Liver (tissue), 9 donors: ENCODE results near the gene DSCAML1. TPM values are rescaled to one million over a fixed set of nuclear protein-coding genes. Genes with fewer than 3 reads are reported as not detected.

Experiments
- DNase-seq: peaks from one replicate; pipeline ENCODE4 v3.0.0-alpha.2; 2017; ENCODE audit warnings: low spot score
- H3K27ac ChIP-seq, 2 donors: one replicate each; pipeline ENCODE4 v1.7.0; 2013; ENCODE audit warnings: inconsistent platforms in 2 of 2, low read length in 2 of 2, control low read depth in 1 of 2, low read depth in 1 of 2, mild to moderate bottlenecking in 1 of 2
- H3K27me3 ChIP-seq, 4 donors: one replicate each; pipeline versions ENCODE4 v1.6.1 to v1.7.0; 2013; ENCODE audit warnings: low read length in 3 of 4, inconsistent platforms in 1 of 4, mild to moderate bottlenecking in 1 of 4, moderate library complexity in 1 of 4; ENCODE audit not compliant: control insufficient read depth in 4 of 4, insufficient read depth in 4 of 4
- H3K36me3 ChIP-seq, 4 donors: one replicate each; pipeline versions ENCODE4 v1.6.1 to v1.7.0; 2013; ENCODE audit warnings: low read length in 3 of 4, mild to moderate bottlenecking in 3 of 4, low read depth in 1 of 4, moderate library complexity in 1 of 4; ENCODE audit not compliant: control insufficient read depth in 4 of 4, insufficient read depth in 3 of 4
- H3K4me1 ChIP-seq, 4 donors: one replicate each; pipeline versions ENCODE4 v1.6.1 to v1.7.0; 2013; ENCODE audit warnings: low read length in 3 of 4, mild to moderate bottlenecking in 3 of 4, moderate library complexity in 1 of 4; ENCODE audit not compliant: control insufficient read depth in 4 of 4, insufficient read depth in 4 of 4
- H3K4me3 ChIP-seq, 3 donors: one replicate each; pipeline versions ENCODE4 v1.6.1 to v1.7.0; 2013; ENCODE audit warnings: low read length in 3 of 3, control low read depth in 1 of 3, low read depth in 1 of 3, mild to moderate bottlenecking in 1 of 3
- H3K9ac ChIP-seq, 2 donors: one replicate each; pipeline ENCODE4 v1.7.0; 2013; ENCODE audit warnings: low read length in 2 of 2, mild to moderate bottlenecking in 2 of 2, moderate library complexity in 2 of 2, control low read depth in 1 of 2, low read depth in 1 of 2
- H3K9me3 ChIP-seq, 4 donors: one replicate each; pipeline versions ENCODE4 v1.6.1 to v1.7.0; 2013; ENCODE audit warnings: low read length in 3 of 4; ENCODE audit not compliant: control insufficient read depth in 4 of 4
- EGR1 ChIP-seq, 2 donors: IDR thresholded peaks; 2 replicates each; pipeline ENCODE4 v1.6.1; 2016 to 2018; ENCODE audit warnings: antibody characterized with exemption in 2 of 2, low read depth in 2 of 2
- FOXA1 ChIP-seq: IDR thresholded peaks from 2 replicates; pipeline ENCODE4 v1.6.1; 2016; ENCODE audit warnings: antibody characterized with exemption
- FOXA2 ChIP-seq: IDR thresholded peaks from 2 replicates; pipeline ENCODE4 v1.6.1; 2016; ENCODE audit warnings: antibody characterized with exemption
- GABPA ChIP-seq, 2 donors: IDR thresholded peaks in 1 of 2; conservative IDR thresholded peaks in 1 of 2; 2 replicates each; pipeline ENCODE4 v1.6.1; 2016; ENCODE audit warnings: antibody characterized with exemption in 2 of 2, mild to moderate bottlenecking in 1 of 2, moderate library complexity in 1 of 2
- HNF4A ChIP-seq, 2 donors: conservative IDR thresholded peaks; 2 replicates each; pipeline ENCODE4 v1.6.1; 2016; ENCODE audit warnings: antibody characterized with exemption in 2 of 2, mild to moderate bottlenecking in 2 of 2
- HNF4G ChIP-seq: IDR thresholded peaks from 2 replicates; pipeline ENCODE4 v1.6.1; 2016; ENCODE audit warnings: antibody characterized with exemption
- JUND ChIP-seq, 2 donors: IDR thresholded peaks; 2 replicates each; pipeline ENCODE4 v1.6.1; 2016; ENCODE audit warnings: antibody characterized with exemption in 2 of 2
- NR2F2 ChIP-seq: IDR thresholded peaks from 2 replicates; pipeline ENCODE4 v1.6.1; 2016; ENCODE audit warnings: antibody characterized with exemption
- RXRA ChIP-seq, 2 donors: IDR thresholded peaks; 2 replicates each; pipeline ENCODE4 v1.6.1; 2017 to 2018; ENCODE audit warnings: antibody characterized with exemption in 2 of 2, mild to moderate bottlenecking in 1 of 2
- SP1 ChIP-seq: IDR thresholded peaks from 2 replicates; pipeline ENCODE4 v1.6.1; 2018; ENCODE audit warnings: antibody characterized with exemption, mild to moderate bottlenecking
- YY1 ChIP-seq: IDR thresholded peaks from 2 replicates; pipeline ENCODE4 v1.6.1; 2016; ENCODE audit warnings: antibody characterized with exemption, mild to moderate bottlenecking
- WGBS: extraction: QIAGEN DNeasy Blood & Tissue Kit; methylation state at CpG from one replicate; pipeline ENCODE4 v1.1.7; 2013; 5-methylcytosine and 5-hydroxymethylcytosine counted together
- polyA plus RNA-seq, 2 donors: library from polyadenylated mRNA; stranded (reverse) in 1 of 2; unstranded in 1 of 2; fragments of 200-250 nt in 1 of 2; fragments of >200 nt in 1 of 2; fragmentation: Nextera tagmentation in 1 of 2; extraction: Ambion mirVana in 1 of 2; gene quantifications; one replicate each; pipeline versions ENCODE4 v1.2.1 to v1.2.3, GENCODE V29; 2013 to 2015
- total RNA-seq, 2 donors: library from RNA; depleted of rRNA; stranded (reverse); fragments of >200 nt; gene quantifications; one replicate each; pipeline ENCODE4 v1.2.3, GENCODE V29; 2014
- TF ChIP-seq, protein P1 (sequence below): IDR thresholded peaks from 2 replicates; pipeline ENCODE4 v1.6.1; 2016; ENCODE audit warnings: antibody characterized with exemption
- TF ChIP-seq, protein P2 (sequence below): IDR thresholded peaks from 2 replicates; pipeline ENCODE4 v1.6.1; 2016; ENCODE audit warnings: antibody characterized with exemption
- TF ChIP-seq, protein P3 (sequence below): IDR thresholded peaks from 2 replicates; pipeline ENCODE4 v1.6.1; 2016; ENCODE audit warnings: antibody characterized with exemption, mild to moderate bottlenecking
- donor health status: healthy.
- donor health status: healthy.
- donor health status: healthy.
- donor health status: healthy.
- donor health status: healthy.

The DSCAML1 gene
- total and polyA plus RNA-seq, 4 donors: 0.07 to 0.42 (median 0.20) TPM

DNA sequence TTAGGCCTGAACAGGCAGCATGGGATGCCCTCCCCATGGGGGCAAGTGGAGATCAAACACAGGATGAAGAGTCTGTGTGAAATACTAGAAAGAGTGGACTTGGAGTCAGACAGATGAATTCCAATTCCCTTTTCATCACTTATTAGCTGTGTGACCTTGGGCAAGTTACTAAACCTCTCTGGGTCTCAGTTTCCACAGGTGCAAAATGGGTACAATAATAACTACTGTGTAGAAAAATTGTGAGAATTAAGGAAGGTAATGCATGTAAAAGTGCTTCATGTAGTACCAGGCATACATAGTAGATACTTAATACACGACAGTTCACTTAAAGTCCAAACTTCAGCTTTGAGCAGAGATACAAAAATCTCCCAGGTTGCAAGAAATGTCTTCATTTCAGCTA is 176.4 kb downstream of the DSCAML1 start:
- no peaks in the 10 kb centered on the region for H3K36me3 ChIP-seq
- 87% methylated on average over 1 of the region's 1 CpG for WGBS
- H3K27me3 ChIP-seq: no peaks in the 10 kb centered on the region
- H3K27ac ChIP-seq: no peak overlapping the region
- H3K4me1 ChIP-seq: no peaks in the 10 kb centered on the region
- no peak for DNase-seq
- no peak overlapping the region for H3K4me3 ChIP-seq
- peaks cover 0 to 9% (median 1%) of the 10 kb centered on the region in 4 donors for H3K9me3 ChIP-seq
- TF ChIP-seq RXRA (IDR thresholded peaks at IDR 0.05): no peak
- TF ChIP-seq YY1: no peak
- no peak for TF ChIP-seq HNF4G
- TF ChIP-seq FOXA1: no peak
- TF ChIP-seq, protein P1, sequence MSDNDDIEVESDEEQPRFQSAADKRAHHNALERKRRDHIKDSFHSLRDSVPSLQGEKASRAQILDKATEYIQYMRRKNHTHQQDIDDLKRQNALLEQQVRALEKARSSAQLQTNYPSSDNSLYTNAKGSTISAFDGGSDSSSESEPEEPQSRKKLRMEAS: no peak
- TF ChIP-seq GABPA (IDR thresholded peaks at IDR 0.05 in 1 of 2, conservative IDR thresholded peaks at IDR 0.05 in 1 of 2): no peak
- TF ChIP-seq NR2F2: no peak
- no peak overlapping the region for H3K9ac ChIP-seq

DNA sequence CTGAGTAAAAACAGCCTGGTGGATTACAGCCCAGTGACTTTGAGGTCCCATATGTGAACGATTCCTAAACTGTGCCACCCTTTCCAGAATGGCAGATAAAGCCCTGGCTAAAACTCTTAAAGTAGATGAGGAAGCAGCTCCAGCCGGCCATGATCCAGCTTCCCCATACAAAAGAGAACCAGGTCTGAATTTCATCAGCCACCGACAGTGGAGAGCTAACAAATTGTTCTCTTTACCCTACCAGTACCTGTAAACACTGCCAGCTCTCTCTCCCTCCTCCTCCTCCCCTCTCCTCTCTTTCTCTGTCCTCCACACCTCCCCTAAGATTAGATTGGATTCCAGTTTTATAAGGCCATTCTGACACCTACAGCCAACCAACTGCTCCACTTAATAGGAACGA is 176.9 kb downstream of the DSCAML1 start:
- Histone ChIP-seq H3K4me1 (no peaks in the 10 kb centered on the region), H3K4me3 (no peak overlapping the region), H3K9ac (no peak overlapping the region), H3K36me3 (no peaks in the 10 kb centered on the region), H3K27me3 (no peaks in the 10 kb centered on the region), H3K9me3 (peaks cover 0 to 9% (median 1%) of the 10 kb centered on the region in 4 donors), H3K27ac (no peak overlapping the region)
- no peak for DNase-seq
- 49% methylated on average over 4 of the region's 4 CpGs for WGBS
- TF ChIP-seq FOXA2 (no peak), SP1 (no peak), YY1 (no peak), RXRA (IDR thresholded peaks at IDR 0.05) (no peak), GABPA (IDR thresholded peaks at IDR 0.05 in 1 of 2, conservative IDR thresholded peaks at IDR 0.05 in 1 of 2) (no peak), NR2F2 (no peak), HNF4A (conservative IDR thresholded peaks at IDR 0.05) (no peak), JUND (IDR thresholded peaks at IDR 0.05) (no peak), EGR1 (IDR thresholded peaks at IDR 0.05; ENCODE audit: low read depth in 2 of 2) (no peak)
- TF ChIP-seq, protein P1: no peak
- TF ChIP-seq, protein P2, sequence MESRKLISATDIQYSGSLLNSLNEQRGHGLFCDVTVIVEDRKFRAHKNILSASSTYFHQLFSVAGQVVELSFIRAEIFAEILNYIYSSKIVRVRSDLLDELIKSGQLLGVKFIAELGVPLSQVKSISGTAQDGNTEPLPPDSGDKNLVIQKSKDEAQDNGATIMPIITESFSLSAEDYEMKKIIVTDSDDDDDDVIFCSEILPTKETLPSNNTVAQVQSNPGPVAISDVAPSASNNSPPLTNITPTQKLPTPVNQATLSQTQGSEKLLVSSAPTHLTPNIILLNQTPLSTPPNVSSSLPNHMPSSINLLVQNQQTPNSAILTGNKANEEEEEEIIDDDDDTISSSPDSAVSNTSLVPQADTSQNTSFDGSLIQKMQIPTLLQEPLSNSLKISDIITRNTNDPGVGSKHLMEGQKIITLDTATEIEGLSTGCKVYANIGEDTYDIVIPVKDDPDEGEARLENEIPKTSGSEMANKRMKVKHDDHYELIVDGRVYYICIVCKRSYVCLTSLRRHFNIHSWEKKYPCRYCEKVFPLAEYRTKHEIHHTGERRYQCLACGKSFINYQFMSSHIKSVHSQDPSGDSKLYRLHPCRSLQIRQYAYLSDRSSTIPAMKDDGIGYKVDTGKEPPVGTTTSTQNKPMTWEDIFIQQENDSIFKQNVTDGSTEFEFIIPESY: no peak

GRCh38 chr11:117619661-117620060 is 177.4 kb downstream of the DSCAML1 start:
- WGBS: 91% methylated on average over 4 of the region's 4 CpGs
- Histone ChIP-seq H3K4me1 (no peaks in the 10 kb centered on the region), H3K36me3 (no peaks in the 10 kb centered on the region), H3K27ac (no peak overlapping the region), H3K4me3 (no peak overlapping the region), H3K27me3 (no peaks in the 10 kb centered on the region), H3K9me3 (peaks cover 0 to 9% (median 1%) of the 10 kb centered on the region in 4 donors), H3K9ac (no peak overlapping the region)
- TF ChIP-seq RXRA (IDR thresholded peaks at IDR 0.05) (no peak), HNF4G (no peak), JUND (IDR thresholded peaks at IDR 0.05) (no peak), SP1 (no peak)
- TF ChIP-seq, protein P3, sequence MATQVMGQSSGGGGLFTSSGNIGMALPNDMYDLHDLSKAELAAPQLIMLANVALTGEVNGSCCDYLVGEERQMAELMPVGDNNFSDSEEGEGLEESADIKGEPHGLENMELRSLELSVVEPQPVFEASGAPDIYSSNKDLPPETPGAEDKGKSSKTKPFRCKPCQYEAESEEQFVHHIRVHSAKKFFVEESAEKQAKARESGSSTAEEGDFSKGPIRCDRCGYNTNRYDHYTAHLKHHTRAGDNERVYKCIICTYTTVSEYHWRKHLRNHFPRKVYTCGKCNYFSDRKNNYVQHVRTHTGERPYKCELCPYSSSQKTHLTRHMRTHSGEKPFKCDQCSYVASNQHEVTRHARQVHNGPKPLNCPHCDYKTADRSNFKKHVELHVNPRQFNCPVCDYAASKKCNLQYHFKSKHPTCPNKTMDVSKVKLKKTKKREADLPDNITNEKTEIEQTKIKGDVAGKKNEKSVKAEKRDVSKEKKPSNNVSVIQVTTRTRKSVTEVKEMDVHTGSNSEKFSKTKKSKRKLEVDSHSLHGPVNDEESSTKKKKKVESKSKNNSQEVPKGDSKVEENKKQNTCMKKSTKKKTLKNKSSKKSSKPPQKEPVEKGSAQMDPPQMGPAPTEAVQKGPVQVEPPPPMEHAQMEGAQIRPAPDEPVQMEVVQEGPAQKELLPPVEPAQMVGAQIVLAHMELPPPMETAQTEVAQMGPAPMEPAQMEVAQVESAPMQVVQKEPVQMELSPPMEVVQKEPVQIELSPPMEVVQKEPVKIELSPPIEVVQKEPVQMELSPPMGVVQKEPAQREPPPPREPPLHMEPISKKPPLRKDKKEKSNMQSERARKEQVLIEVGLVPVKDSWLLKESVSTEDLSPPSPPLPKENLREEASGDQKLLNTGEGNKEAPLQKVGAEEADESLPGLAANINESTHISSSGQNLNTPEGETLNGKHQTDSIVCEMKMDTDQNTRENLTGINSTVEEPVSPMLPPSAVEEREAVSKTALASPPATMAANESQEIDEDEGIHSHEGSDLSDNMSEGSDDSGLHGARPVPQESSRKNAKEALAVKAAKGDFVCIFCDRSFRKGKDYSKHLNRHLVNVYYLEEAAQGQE: no peak
- no peak for DNase-seq
